ENCODE results near the gene SEC14L6.

Gene SEC14L6

GRCh38 chr22:30516731-30517130 lies 29.8 kb downstream of the SEC14L6 start:
- TF ChIP-seq CTCF (IDR thresholded peaks at IDR 0.05; ENCODE audit: low read depth, low read length): no peak
- no peak overlapping the region for H3K4me3 ChIP-seq (ENCODE audit: low read depth, low read length)

- TF ChIP-seq CTCF (IDR thresholded peaks at IDR 0.05; ENCODE audit: low read depth, low read length): no peak
- no peak overlapping the region for H3K4me3 ChIP-seq (ENCODE audit: low read depth, low read length)
Observed at GRCh38 chr22:30516273-30516672, 30.3 kb downstream of the SEC14L6 start.

- no peak for TF ChIP-seq CTCF (IDR thresholded peaks at IDR 0.05; ENCODE audit: low read depth, low read length)
- H3K4me3 ChIP-seq (ENCODE audit: low read depth, low read length): no peak overlapping the region
Observed at GRCh38 chr22:30514252-30514651, 32.3 kb downstream of the SEC14L6 start.

GRCh38 chr22:30513462-30513861 lies 33.1 kb downstream of the SEC14L6 start:
- TF ChIP-seq CTCF (IDR thresholded peaks at IDR 0.05; ENCODE audit: low read depth, low read length): no peak
- no peak overlapping the region for H3K4me3 ChIP-seq (ENCODE audit: low read depth, low read length)

GRCh38 chr22:30511911-30512310 lies 34.6 kb downstream of the SEC14L6 start:
- no peak for TF ChIP-seq CTCF (IDR thresholded peaks at IDR 0.05; ENCODE audit: low read depth, low read length)
- H3K4me3 ChIP-seq (ENCODE audit: low read depth, low read length): no peak overlapping the region

GRCh38 chr22:30511109-30511508 lies 35.4 kb downstream of the SEC14L6 start:
- no peak overlapping the region for H3K4me3 ChIP-seq (ENCODE audit: low read depth, low read length)
- no peak for TF ChIP-seq CTCF (IDR thresholded peaks at IDR 0.05; ENCODE audit: low read depth, low read length)

- no peak for TF ChIP-seq CTCF (IDR thresholded peaks at IDR 0.05; ENCODE audit: low read depth, low read length)
- no peak overlapping the region for H3K4me3 ChIP-seq (ENCODE audit: low read depth, low read length)
Observed at GRCh38 chr22:30508216-30508615, 38.3 kb downstream of the SEC14L6 start.
